HG03565 (cell line): Measurements from ENCODE around the gene ZNF292.
"Not testable (repeated sequence)": the region's sequence is repeated elsewhere in the genome, so short reads cannot be mapped to it uniquely, and the experiment has no call there.

ENCODE experiments used
- ATAC-seq: cut with Tn5 transposase; IDR thresholded peaks from one replicate; pipeline ENCODE4 v1.9.1; 2021; ENCODE audit warnings: mild to moderate bottlenecking, moderate library complexity; ENCODE audit not compliant: unreplicated experiment

The ZNF292 gene

GRCh38 chr6:87209812-87210211 is 54.4 kb downstream of the ZNF292 start:
- ATAC-seq = no peak

DNA sequence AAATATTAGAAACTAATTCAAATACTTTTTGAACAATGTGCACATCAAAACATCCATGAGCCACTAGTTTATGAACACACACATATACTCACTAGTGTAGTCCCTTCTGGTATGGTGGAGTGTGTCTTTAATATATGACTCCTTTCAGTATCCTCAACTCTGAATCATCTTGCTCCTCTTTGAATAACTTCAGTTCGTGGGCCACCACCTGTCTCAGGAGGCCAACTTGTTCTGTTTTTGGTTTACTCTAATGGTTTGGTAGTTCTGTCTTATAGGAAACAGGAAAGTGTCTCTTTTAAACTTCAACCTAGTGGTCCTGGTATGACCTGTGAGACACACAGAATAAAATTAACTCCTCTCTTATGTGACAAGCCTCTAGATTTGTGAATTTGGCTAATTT is 55.6 kb downstream of the ZNF292 start:
- peak; percentile 95 for ATAC-seq

GRCh38 chr6:87212596-87212995 is 57.2 kb downstream of the ZNF292 start:
- no peak for ATAC-seq

- no peak for ATAC-seq
These were observed 58.0 kb downstream of the ZNF292 start for GRCh38 chr6:87213364-87213763.

- no peak for ATAC-seq
These were observed 59.5 kb downstream of the ZNF292 start for GRCh38 chr6:87214831-87215230.

DNA sequence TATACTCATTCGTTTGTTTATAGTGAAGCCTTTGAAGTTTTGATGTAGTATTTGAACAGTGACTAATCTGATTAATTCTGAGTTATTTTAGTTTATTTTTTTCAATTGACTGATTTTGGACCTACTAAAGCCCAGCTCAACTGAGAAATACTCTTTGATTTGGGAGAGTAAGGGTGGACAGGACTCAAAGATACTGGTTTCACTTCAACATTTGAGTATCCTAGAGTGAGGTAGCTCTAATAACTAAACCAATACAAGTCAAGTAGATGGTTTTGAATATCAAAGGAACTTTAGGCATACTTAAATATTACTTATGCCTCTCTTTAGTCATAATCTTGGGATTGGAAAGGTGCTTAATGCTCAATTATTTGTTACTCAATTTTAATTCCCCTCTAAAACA is 65.6 kb downstream of the ZNF292 start:
- peak; percentile 52 for ATAC-seq

DNA sequence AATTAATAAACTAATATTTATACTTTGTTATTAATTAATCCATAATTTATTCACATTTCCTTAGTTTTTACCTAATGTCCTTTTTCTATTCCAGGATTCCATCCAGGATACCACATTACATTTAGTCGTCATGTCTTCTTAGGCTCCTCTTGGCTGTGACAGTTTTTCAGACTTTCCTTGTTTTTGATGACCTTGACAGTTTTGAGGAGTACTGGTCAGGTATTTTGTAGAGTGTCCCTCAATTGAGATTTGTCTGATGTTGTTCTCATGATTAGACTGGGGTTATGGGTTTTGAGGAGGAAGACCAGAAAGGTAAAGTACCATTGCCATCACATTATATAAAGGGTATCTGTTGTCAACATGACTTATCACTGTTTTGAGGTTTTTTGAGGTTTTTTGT is 67.3 kb downstream of the ZNF292 start:
- ATAC-seq = no peak

- ATAC-seq = no peak
These were observed 69.6 kb downstream of the ZNF292 start for GRCh38 chr6:87224971-87225370.

GRCh38 chr6:87225511-87225910 is 70.1 kb downstream of the ZNF292 start:
- ATAC-seq = no peak

- no peak for ATAC-seq
These were observed 70.6 kb downstream of the ZNF292 start for GRCh38 chr6:87225937-87226336.

DNA sequence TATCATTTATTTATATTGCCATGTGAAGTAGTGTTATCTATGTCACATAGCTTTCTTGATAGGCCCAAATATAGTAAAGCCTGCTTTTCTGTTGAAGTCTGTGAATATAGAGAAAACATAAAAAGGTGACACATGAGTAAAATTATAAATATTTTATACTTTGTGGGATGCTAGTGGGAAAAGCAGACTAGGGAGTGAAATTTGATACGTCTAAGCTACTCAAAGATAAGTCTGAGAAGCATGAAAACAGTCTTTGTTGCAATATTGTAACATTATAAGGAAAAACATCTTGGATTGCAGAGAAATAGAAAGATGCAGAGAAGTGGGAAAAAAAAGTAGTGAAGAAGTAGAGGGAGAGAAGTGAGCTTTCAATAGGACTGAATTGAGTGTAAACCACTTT is 75.4 kb downstream of the ZNF292 start:
- no peak for ATAC-seq

DNA sequence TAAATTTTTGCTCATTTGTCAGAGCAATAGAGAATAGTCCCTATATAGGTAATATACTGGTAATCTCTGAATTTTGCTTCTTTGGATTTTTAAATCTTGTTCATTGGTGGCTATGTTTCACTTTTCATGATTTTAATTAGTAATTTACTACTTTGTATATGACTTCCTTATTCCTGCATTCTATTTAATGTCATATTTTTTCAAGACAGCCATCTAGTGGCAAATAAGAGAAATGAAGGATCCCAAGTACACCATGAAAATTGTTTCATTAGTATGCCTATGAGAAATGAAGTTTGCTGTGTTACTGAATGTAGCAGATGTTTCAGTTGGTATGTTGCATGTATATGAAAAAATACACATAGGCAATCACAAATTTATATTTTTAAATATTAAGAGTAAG is 82.4 kb downstream of the ZNF292 start:
- peak; percentile 56 for ATAC-seq

DNA sequence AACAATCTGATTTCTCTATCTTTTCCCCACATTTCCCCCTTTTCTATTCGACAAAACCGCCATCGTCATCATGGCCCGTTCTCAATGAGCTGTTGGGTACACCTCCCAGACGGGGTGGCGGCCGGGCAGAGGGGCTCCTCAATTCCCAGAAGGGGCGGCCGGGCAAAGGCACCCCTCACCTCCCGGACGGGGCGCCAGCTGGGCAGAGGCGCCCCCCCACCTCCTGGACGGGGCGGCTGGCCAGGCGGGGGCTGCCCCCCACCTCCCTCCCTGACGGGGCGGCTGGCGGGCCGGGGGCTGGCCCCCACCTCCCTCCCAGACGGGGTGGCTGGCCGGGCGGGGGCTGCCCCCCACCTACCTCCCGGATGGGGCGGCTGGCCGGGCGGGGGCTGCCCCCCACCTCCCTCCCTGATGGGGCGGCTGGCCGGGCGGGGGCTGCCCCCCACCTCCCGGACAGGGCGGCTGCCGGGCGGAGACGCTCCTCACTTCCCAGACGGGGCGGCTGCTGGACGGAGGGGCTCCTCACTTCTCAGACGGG is 83.8 kb downstream of the ZNF292 start:
- ATAC-seq = not testable (repeated sequence)

- ATAC-seq = no peak
These were observed 85.9 kb downstream of the ZNF292 start for GRCh38 chr6:87241304-87241703.

DNA sequence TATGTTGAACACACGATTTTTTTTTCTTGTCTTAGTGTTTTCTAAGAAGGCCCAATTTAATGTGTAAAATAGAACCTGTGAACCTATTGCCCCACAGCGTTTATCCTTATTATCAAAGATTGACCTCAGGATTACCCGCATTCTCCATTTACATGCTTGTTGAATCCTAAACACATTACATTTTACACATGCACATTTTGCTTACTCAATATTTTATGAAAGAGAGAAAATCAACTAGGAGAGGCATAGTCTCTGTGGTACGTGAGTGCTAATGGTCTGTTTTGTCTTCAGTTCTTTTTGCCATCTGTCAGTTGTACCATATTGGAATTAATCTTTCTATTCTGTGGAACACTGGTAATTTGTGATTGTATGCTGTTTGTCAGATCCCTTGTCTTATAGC is 86.9 kb downstream of the ZNF292 start:
- ATAC-seq = no peak

GRCh38 chr6:87243812-87244211 is 88.4 kb downstream of the ZNF292 start:
- no peak for ATAC-seq

- no peak for ATAC-seq
These were observed 89.0 kb downstream of the ZNF292 start for GRCh38 chr6:87244380-87244779.

DNA sequence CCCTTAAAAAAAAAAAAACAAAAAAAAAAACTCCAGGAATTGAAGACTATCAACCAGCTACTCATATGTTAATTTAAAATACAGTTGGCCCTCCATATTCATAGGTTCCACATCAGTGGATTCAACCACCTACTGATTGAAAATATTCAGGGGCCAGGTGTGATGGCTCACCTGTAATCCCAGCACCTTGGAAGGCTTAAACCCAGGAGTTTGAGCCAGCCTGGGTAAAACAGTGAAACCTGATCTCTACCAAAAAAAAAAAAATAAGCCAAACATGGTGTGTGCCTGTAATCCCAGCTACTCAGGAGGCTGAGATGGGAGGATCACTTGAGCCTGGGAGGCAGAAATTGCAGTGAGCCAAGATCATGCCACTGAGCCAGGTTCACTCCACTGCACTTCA is 94.7 kb downstream of the ZNF292 start:
- no peak for ATAC-seq

DNA sequence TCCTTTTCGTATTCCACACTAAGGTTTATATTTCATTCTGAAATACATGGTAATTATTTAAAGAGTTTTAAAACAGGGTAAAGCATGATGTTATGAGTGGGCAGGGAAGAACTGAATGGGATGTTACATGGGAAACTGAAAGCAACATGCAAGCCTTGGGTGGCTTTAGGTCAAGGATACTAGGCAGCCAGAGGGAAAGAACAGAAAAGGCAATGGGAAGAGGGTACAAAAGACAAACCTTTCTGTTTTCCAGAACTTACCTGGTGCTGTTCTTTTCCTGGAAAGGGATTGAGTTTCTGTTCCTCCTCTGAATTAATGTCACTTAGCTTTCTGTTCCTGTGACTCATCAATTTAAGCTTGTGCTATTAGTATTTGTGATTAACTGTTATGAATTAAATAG is 95.9 kb downstream of the ZNF292 start:
- no peak for ATAC-seq

GRCh38 chr6:87251725-87252124 is 96.4 kb downstream of the ZNF292 start:
- ATAC-seq = no peak

DNA sequence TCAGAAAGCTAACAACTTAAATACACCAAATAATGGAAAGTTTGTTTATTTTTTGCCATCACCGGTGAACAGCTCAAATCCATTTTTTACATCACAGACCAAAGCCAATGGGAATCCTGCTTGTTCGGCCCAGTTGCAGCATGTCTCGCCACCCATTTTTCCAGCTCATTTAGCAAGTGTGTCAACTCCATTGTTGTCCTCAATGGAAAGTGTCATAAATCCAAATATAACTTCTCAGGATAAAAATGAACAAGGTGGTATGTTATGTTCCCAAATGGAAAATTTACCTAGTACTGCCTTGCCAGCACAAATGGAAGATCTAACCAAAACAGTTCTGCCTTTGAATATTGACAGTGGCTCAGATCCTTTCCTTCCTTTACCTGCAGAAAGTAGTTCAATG is 101.7 kb downstream of the ZNF292 start:
- ATAC-seq = no peak

DNA sequence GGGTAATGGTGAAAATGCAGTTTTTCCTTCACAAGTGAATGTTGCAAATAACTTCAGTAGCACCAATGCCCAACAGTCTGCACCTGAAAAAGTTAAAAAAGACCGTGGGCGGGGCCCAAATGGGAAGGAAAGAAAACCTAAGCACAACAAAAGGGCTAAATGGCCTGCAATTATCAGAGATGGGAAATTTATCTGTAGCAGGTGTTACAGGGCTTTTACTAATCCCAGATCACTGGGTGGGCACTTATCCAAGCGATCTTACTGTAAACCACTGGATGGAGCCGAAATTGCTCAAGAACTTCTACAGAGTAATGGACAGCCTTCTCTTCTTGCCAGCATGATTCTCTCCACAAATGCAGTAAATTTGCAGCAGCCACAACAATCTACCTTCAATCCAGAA is 102.2 kb downstream of the ZNF292 start:
- no peak for ATAC-seq

- no peak for ATAC-seq
These were observed 102.6 kb downstream of the ZNF292 start for GRCh38 chr6:87257975-87258374.

DNA sequence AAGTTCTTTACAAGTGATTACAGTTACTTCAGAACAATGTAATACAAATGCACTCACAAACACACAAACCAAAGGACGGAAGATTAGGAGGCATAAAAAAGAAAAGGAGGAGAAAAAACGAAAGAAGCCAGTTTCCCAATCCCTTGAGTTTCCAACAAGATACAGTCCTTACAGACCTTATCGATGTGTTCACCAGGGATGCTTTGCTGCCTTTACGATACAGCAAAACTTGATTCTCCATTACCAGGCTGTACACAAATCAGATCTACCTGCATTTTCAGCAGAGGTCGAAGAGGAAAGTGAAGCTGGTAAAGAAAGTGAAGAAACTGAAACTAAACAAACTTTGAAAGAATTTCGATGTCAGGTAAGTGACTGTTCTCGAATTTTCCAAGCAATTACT is 104.4 kb downstream of the ZNF292 start:
- no peak for ATAC-seq
